H9 (cell line): ENCODE measurements around the gene LPCAT3. TPM values are rescaled to one million over a fixed set of nuclear protein-coding genes. Genes with fewer than 3 reads are reported as not detected.
A peak's percentile ranks its signal among the peaks of the same experiment; 100 is the strongest.

Experiments used
- DNase-seq: peaks from one replicate; pipeline ENCODE4 v3.0.0-alpha.2; 2017
- H2AFZ ChIP-seq: one replicate; pipeline ENCODE4 v1.6.1; 2013; ENCODE audit warnings: mild to moderate bottlenecking, low read length, control low read depth, moderate library complexity
- H2AK5ac ChIP-seq: 2 replicates; pipeline ENCODE4 v1.6.1; 2013; ENCODE audit warnings: low read length, control low read depth, mixed read lengths; ENCODE audit not compliant: insufficient read length
- H2BK120ac ChIP-seq: one replicate; pipeline ENCODE4 v1.6.1; 2013; ENCODE audit warnings: low read depth, mild to moderate bottlenecking, low read length, control low read depth, inconsistent platforms; ENCODE audit not compliant: poor library complexity, severe bottlenecking
- H2BK12ac ChIP-seq: 2 replicates; pipeline ENCODE4 v1.6.1; 2013; ENCODE audit warnings: low read length, control low read depth, mixed read lengths, low read depth; ENCODE audit not compliant: insufficient read length
- H2BK15ac ChIP-seq: 2 replicates; pipeline ENCODE4 v1.6.1; 2013; ENCODE audit warnings: low read depth, low read length, control low read depth
- H2BK20ac ChIP-seq: one replicate; pipeline ENCODE4 v1.6.1; 2013; ENCODE audit warnings: low read depth, mild to moderate bottlenecking, low read length, control low read depth, inconsistent platforms; ENCODE audit not compliant: poor library complexity, severe bottlenecking
- H2BK5ac ChIP-seq: 2 replicates; pipeline ENCODE4 v1.6.1; 2013; ENCODE audit warnings: low read length, control low read depth, mixed read lengths; ENCODE audit not compliant: insufficient read length
- H3K14ac ChIP-seq: 2 replicates; pipeline ENCODE4 v1.6.1; 2013; ENCODE audit warnings: low read length, control low read depth; ENCODE audit not compliant: insufficient read depth
- H3K18ac ChIP-seq: 2 replicates; pipeline ENCODE4 v1.6.1; 2013; ENCODE audit warnings: low read depth, mild to moderate bottlenecking, mixed read lengths, low read length, control low read depth; ENCODE audit not compliant: insufficient read length
- H3K23ac ChIP-seq: 2 replicates; pipeline ENCODE4 v1.6.1; 2013; ENCODE audit warnings: low read length, control low read depth, mixed read lengths, low read depth; ENCODE audit not compliant: insufficient read length
- H3K23me2 ChIP-seq: 2 replicates; pipeline ENCODE4 v1.6.1; 2013; ENCODE audit warnings: low read depth, mild to moderate bottlenecking, mixed read lengths, low read length, control low read depth; ENCODE audit not compliant: insufficient read length, poor library complexity, severe bottlenecking
- H3K27ac ChIP-seq: 2 replicates; pipeline ENCODE4 v1.5.1; 2013; ENCODE audit warnings: low read length, control low read depth, mixed read lengths, low read depth; ENCODE audit not compliant: insufficient read length
- H3K27me3 ChIP-seq: 2 replicates; pipeline ENCODE4 v1.6.1; 2013; ENCODE audit warnings: low read length, control low read depth, inconsistent platforms; ENCODE audit not compliant: insufficient read depth
- H3K4ac ChIP-seq: 2 replicates; pipeline ENCODE4 v1.6.1; 2013; ENCODE audit warnings: low read depth, mild to moderate bottlenecking, control low read depth, inconsistent platforms, low read length, moderate library complexity
- H3K4me1 ChIP-seq: 2 replicates; pipeline ENCODE4 v1.6.1; 2013; ENCODE audit warnings: low read length, control low read depth, inconsistent platforms; ENCODE audit not compliant: insufficient read depth
- H3K4me2 ChIP-seq: 2 replicates; pipeline ENCODE4 v1.6.1; 2013; ENCODE audit warnings: low read length, control low read depth, mixed read lengths; ENCODE audit not compliant: insufficient read length, insufficient read depth
- H3K56ac ChIP-seq: 2 replicates; pipeline ENCODE4 v1.6.1; 2013; ENCODE audit warnings: low read depth, mild to moderate bottlenecking, mixed read lengths, low read length, control low read depth; ENCODE audit not compliant: insufficient read length
- H3K79me1 ChIP-seq: 2 replicates; pipeline ENCODE4 v1.6.1; 2013; ENCODE audit warnings: low read depth, mild to moderate bottlenecking, moderate library complexity, low read length, control low read depth, inconsistent platforms; ENCODE audit not compliant: insufficient read depth, poor library complexity, severe bottlenecking
- H3K79me2 ChIP-seq: 2 replicates; pipeline ENCODE4 v1.6.1; 2013; ENCODE audit warnings: low read length, control low read depth, inconsistent platforms; ENCODE audit not compliant: insufficient read depth
- H3K9ac ChIP-seq: 2 replicates; pipeline ENCODE4 v1.6.1; 2013; ENCODE audit warnings: low read length, control low read depth, mixed read lengths; ENCODE audit not compliant: insufficient read length; ENCODE audit errors: extremely low read depth
- H3K9me3 ChIP-seq: one replicate; pipeline ENCODE4 v1.6.1; 2013; ENCODE audit warnings: low read depth, low read length, inconsistent platforms; ENCODE audit not compliant: control insufficient read depth
- H3T11ph ChIP-seq: one replicate; pipeline ENCODE4 v1.6.1; 2013; ENCODE audit warnings: mild to moderate bottlenecking, low read length, control low read depth, inconsistent platforms
- H4K20me1 ChIP-seq: one replicate; pipeline ENCODE4 v1.6.1; 2013; ENCODE audit not compliant: control insufficient read depth, insufficient read length, insufficient read depth
- H4K5ac ChIP-seq: 2 replicates; pipeline ENCODE4 v1.6.1; 2013; ENCODE audit warnings: low read depth, mild to moderate bottlenecking, mixed read lengths, low read length, control low read depth; ENCODE audit not compliant: insufficient read length
- H4K8ac ChIP-seq: replicated peaks from 2 replicates; pipeline ENCODE4 v1.6.1; 2013; ENCODE audit warnings: low read length, control low read depth, mixed read lengths, low read depth; ENCODE audit not compliant: insufficient read length
- H4K91ac ChIP-seq: 2 replicates; pipeline ENCODE4 v1.6.1; 2013; ENCODE audit warnings: low read depth, mild to moderate bottlenecking, moderate library complexity, mixed read lengths, low read length, control low read depth; ENCODE audit not compliant: insufficient read length
- H3K27ac Mint-ChIP-seq, 3 experiments: 2 replicates in 2 of 3; 3 replicates in 1 of 3; pipeline ENCODE4 v1.8.0; 2020 to 2021; ENCODE audit warnings: mixed read lengths in 3 of 3, mild to moderate bottlenecking in 1 of 3, moderate library complexity in 1 of 3
- H3K27me3 Mint-ChIP-seq: 2 replicates; pipeline ENCODE4 v1.8.0; 2021; ENCODE audit warnings: low read depth, mild to moderate bottlenecking, moderate library complexity, mixed read lengths
- H3K36me3 Mint-ChIP-seq, 3 experiments: 2 replicates in 2 of 3; 3 replicates in 1 of 3; pipeline ENCODE4 v1.8.0; 2020 to 2021; ENCODE audit warnings: low read depth in 3 of 3, mixed read lengths in 3 of 3; ENCODE audit not compliant: insufficient read depth in 1 of 3
- H3K4me1 Mint-ChIP-seq, 2 experiments: 2 replicates each; pipeline ENCODE4 v1.8.0; 2020; ENCODE audit warnings: mixed read lengths in 2 of 2
- H3K4me3 Mint-ChIP-seq, 2 experiments: 2 replicates in 1 of 2; 3 replicates in 1 of 2; pipeline ENCODE4 v1.8.0; 2020 to 2021; ENCODE audit warnings: mild to moderate bottlenecking in 2 of 2, mixed read lengths in 2 of 2, moderate library complexity in 1 of 2
- H3K9me3 Mint-ChIP-seq, 2 experiments: 2 replicates in 1 of 2; 3 replicates in 1 of 2; pipeline ENCODE4 v1.8.0; 2020; ENCODE audit warnings: mild to moderate bottlenecking in 2 of 2, mixed read lengths in 2 of 2, moderate library complexity in 1 of 2
- WGBS: extraction: QIAGEN DNeasy Blood & Tissue Kit; methylation state at CpG from one replicate; pipeline ENCODE4 v1.1.7; 2013; ENCODE audit warnings: missing lambda C conversion rate, low lambda C conversion rate, mixed read lengths; ENCODE audit not compliant: insufficient read length; ENCODE audit errors: extremely low coverage; 5-methylcytosine and 5-hydroxymethylcytosine counted together
- total RNA-seq: library from RNA; stranded (reverse); gene quantifications from 2 replicates; pipeline ENCODE4 v1.2.1, GENCODE V29; 2021
- TF ChIP-seq, protein P1 (sequence below): fragments of 200-600 bp; sonication (generic); conservative IDR thresholded peaks from 3 replicates; pipeline ENCODE4 v1.8.0; 2021; ENCODE audit warnings: antibody characterized with exemption, mild to moderate bottlenecking

Gene LPCAT3
- total RNA-seq, 1 experiment from 2014 or later = 47.7 TPM

DNA sequence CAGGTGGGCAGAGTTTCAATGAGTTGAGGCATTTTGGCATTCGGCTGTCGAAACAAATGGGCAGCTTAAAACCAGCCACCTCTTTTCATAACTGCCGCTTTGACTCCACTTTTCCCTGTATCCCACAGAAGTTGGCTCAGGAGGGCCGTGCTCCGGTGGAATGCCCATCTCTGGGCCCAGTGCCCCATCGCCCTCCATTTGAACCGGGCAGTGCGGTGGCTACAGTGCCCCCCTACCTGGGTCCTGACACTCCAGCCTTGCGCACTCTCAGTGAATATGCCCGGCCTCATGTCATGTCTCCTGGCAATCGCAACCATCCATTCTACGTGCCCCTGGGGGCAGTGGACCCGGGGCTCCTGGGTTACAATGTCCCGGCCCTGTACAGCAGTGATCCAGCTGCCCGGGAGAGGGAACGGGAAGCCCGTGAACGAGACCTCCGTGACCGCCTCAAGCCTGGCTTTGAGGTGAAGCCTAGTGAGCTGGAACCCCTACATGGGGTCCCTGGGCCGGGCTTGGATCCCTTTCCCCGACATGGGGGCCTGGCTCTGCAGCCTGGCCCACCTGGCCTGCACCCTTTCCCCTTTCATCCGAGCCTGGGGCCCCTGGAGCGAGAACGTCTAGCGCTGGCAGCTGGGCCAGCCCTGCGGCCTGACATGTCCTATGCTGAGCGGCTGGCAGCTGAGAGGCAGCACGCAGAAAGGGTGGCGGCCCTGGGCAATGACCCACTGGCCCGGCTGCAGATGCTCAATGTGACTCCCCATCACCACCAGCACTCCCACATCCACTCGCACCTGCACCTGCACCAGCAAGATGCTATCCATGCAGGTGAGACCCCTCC lies 79.7 kb downstream of the LPCAT3 start:
- peaks cover 22 to 38% of the 10 kb centered on the region in 2 experiments for H3K4me1 Mint-ChIP-seq
- peaks cover 33 to 81% (median 57%) of the 10 kb centered on the region in 3 experiments for H3K36me3 Mint-ChIP-seq
- Histone ChIP-seq H3K56ac (no peak overlapping the region), H3K79me1 (no peaks in the 10 kb centered on the region), H3K27ac (no peak overlapping the region), H2BK120ac (no peak overlapping the region), H2AFZ (no peak overlapping the region), H2AK5ac (no peak overlapping the region), H3K9ac (peak overlapping the region; percentile 27), H2BK20ac (no peak overlapping the region), H2BK12ac (no peak overlapping the region), H3K4ac (peak overlapping the region; percentile 53), H2BK5ac (no peak overlapping the region), H3K4me2 (peak overlapping the region; percentile 35), H2BK15ac (no peak overlapping the region), H4K5ac (peak overlapping the region; percentile 49), H3T11ph (no peak overlapping the region), H3K14ac (peak overlapping the region; percentile 45), H3K27me3 (no peaks in the 10 kb centered on the region), H4K20me1 (no peaks in the 10 kb centered on the region), H3K23ac (no peak overlapping the region), H3K9me3 (no peaks in the 10 kb centered on the region), H3K18ac (peak overlapping the region; percentile 78), H3K23me2 (peaks cover 7% of the 10 kb centered on the region), H4K91ac (peak overlapping the region; percentile 50), H3K79me2 (no peaks in the 10 kb centered on the region), H3K4me1 (no peaks in the 10 kb centered on the region), H4K8ac (no peak overlapping the region)
- WGBS = no CpG with 5 or more reads among the region's 32 CpGs
- H3K9me3 Mint-ChIP-seq = no peaks in the 10 kb centered on the region; a peak in 2 of 5 replicates
- H3K4me3 Mint-ChIP-seq = peak overlapping the region; percentile 61 to 80
- no peak for DNase-seq
- H3K27me3 Mint-ChIP-seq = no peaks in the 10 kb centered on the region; the same call in 1 of the 2 replicates
- peak overlapping the region; percentile 88 to 96 (median 93); a peak in 6 of 7 replicates for H3K27ac Mint-ChIP-seq
- TF ChIP-seq, protein P1, sequence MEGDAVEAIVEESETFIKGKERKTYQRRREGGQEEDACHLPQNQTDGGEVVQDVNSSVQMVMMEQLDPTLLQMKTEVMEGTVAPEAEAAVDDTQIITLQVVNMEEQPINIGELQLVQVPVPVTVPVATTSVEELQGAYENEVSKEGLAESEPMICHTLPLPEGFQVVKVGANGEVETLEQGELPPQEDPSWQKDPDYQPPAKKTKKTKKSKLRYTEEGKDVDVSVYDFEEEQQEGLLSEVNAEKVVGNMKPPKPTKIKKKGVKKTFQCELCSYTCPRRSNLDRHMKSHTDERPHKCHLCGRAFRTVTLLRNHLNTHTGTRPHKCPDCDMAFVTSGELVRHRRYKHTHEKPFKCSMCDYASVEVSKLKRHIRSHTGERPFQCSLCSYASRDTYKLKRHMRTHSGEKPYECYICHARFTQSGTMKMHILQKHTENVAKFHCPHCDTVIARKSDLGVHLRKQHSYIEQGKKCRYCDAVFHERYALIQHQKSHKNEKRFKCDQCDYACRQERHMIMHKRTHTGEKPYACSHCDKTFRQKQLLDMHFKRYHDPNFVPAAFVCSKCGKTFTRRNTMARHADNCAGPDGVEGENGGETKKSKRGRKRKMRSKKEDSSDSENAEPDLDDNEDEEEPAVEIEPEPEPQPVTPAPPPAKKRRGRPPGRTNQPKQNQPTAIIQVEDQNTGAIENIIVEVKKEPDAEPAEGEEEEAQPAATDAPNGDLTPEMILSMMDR = no peak; the same call in 2 of the 3 replicates
